NK-92 treated with Interleukin-12 subunit alpha and Interleukin-12 subunit beta, amount 100 ng/mL, for 24 hours (cell line): ENCODE results near the gene WDR35.
"Not testable (repeated sequence)": the region's sequence is repeated elsewhere in the genome, so short reads cannot be mapped to it uniquely, and the experiment has no call there.

Source experiments
- DNase-seq: peaks from one replicate; lab custom pipeline; 2025; lab: John Stamatoyannopoulos, UW

The WDR35 gene

GRCh38 chr2:19894134-19894792 lies 95.6 kb downstream of the WDR35 start:
- no peak for DNase-seq

DNA sequence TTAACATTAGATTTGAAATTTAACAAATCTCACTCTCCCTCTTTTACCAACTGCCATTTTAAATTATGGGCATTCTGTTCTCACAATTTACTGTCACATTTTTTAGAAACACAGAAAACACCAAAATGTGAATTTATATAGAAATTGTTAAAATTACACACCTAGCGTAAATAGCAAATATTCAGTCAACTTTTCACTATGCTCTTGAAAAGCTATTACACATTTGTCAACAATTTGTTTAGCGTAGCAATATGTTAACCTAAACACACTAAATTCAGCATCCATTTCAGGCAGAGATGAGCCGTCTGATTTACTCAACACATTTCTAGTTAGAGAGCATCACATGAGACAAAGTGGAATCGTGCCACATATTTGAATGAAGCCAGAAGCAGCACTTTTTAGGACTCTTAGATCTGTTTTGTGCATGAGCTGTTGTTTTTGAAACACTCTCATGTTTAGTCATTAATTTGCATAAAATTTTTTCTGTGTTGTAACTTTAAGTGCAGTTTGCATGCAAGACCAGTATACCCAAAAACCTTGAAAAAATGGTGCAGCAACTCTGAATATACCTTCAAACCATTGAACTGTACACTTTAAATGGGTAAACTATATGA lies 96.3 kb downstream of the WDR35 start:
- DNase-seq = no peak

- not testable (repeated sequence) for DNase-seq
These were observed 97.9 kb downstream of the WDR35 start for GRCh38 chr2:19891971-19892370.

GRCh38 chr2:19890104-19890503 lies 99.8 kb downstream of the WDR35 start:
- DNase-seq = no peak

DNA sequence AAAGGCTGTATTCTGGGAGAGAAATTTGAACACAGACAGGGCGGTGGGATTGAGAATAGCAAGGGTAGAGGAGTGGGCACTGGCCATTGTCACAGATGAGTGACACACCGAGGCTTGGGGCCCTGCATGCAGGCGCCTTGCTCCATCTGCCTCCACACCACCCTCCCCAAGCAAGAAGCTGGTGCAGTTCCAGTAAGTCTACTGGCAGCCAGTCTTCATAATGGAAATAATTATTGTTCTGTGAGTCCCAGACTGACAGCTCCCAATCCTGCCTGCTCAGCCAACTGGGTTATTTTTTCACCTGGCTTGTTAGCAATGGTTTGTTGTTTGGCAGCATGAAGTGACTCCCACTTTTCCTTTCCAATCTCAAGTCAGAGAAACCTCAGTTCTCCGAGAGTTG lies 101.1 kb downstream of the WDR35 start:
- DNase-seq = no peak

DNA sequence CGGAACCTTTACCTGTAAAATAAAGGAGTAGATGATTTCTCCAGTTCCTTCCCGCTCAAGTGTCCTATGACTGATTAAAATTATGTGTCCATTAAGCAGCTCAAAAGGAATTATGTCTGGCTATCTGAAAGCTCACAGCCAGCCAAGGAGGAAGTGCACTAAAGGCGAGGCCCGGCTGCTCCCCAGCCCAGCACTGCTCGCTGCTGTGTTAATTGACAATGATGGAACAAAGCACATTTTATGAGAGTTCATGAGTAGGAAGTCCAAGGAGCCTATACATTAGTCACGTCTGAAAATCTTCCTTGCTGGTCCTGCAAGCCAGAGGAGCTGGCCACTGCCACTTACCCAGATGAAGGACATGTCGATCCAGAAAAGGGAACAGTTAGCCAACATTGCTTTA lies 102.4 kb downstream of the WDR35 start:
- DNase-seq = no peak

- DNase-seq = no peak
These were observed 103.6 kb downstream of the WDR35 start for GRCh38 chr2:19886261-19886660.

DNA sequence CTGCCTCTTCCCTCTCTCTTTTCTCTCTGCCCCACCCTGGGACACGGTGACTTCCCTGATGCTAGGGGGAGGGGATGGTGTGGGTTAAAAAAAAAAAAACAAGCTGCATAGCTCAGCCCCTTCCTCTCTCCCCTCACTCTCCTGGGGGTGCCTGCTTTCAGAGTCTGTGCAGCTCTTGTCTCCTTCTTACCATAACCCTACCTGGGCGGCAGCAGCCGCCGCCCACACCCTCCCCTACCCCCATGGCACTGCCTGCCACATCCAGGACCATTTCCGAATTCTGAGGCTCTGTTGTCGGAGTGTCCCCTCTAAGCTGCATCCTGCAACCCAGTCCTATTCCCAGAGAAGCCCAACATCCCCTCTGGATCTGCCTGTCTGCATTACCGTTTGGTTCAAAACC lies 104.1 kb downstream of the WDR35 start:
- DNase-seq = no peak

GRCh38 chr2:19883971-19884720 lies 105.8 kb downstream of the WDR35 start:
- no peak for DNase-seq

- no peak for DNase-seq
These were observed 106.4 kb downstream of the WDR35 start for GRCh38 chr2:19883486-19883885.

DNA sequence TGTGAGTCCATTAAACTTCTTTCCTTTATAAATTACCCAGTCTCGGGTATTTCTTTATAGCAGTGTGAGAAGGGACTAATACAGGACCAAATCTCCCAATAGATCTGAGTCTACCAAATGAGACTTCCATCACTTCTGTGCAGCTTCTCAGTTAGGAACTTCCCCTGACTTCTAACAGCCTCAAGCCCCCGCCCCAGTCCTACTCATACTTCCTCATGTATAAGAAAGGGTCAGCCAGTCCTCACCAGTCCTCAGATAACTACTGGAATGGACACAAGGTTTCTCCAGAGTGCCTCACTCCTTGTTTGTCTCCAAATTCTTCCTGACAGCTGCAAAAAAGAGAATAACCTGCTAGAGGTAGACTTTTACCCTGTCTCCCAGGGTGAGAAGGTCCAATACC lies 107.6 kb downstream of the WDR35 start:
- DNase-seq = no peak

GRCh38 chr2:19881908-19882265 lies 108.0 kb downstream of the WDR35 start:
- no peak for DNase-seq

- DNase-seq = no peak
These were observed 108.5 kb downstream of the WDR35 start for GRCh38 chr2:19881221-19881907.

- DNase-seq = not testable (repeated sequence)
These were observed 109.7 kb downstream of the WDR35 start for GRCh38 chr2:19880191-19880590.

DNA sequence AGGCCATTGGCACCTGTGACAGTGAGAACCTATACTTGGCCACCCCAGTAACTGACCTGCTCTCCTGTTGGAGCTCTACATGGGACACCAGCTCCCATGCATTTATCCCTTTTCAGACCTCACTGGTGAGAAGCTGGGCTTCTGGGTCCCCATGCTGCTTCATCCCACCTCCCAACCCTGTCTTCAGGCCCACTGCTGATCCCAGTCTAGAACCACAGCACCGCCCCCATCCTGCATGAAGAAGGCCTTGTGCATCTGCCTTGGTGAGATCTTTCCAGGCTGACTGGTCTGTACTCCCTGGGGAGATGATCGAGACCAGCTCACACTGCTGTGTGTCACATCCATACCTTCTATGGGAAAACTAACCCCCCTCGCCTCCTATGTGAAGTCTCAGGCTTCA lies 110.8 kb downstream of the WDR35 start:
- DNase-seq = no peak

- no peak for DNase-seq
These were observed 111.4 kb downstream of the WDR35 start for GRCh38 chr2:19878268-19879046.

DNA sequence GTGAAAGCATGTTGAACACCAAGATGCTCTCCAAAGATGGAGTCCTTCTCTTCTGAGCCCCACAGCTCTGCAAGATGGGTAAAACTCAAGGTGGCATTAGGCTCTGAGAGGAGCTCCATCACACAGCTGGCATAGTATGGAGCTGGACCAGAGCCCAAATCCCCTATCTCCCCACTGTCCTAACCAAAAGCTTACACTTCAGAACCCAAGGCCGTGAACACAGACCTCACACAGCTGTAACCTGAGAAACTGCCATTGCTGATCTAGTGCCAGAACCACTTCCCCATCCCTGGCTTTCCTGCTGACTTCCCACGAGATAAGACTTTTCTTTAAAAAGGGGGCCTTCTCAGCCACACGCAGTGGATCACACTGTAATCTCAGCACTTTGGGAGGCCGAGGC lies 113.2 kb downstream of the WDR35 start:
- no peak for DNase-seq

DNA sequence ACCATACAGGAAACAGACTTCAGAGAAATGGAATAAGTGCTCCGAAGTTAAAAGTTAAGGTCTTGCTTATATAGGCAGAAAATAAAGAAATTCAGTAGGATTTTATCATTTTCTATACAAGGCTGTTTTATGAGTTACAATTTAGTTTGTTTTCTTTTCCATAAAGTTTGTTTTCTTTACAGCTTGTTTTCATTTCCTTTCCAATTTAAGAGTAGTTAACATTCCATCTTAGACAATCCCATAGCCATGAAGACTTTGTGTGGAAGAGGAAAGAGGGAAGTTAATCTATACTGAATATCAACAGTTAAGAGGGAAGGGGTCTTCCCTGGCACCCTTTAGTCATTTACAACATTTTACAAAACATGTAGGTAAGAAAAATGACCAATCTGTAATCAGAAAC lies 114.6 kb downstream of the WDR35 start:
- no peak for DNase-seq

DNA sequence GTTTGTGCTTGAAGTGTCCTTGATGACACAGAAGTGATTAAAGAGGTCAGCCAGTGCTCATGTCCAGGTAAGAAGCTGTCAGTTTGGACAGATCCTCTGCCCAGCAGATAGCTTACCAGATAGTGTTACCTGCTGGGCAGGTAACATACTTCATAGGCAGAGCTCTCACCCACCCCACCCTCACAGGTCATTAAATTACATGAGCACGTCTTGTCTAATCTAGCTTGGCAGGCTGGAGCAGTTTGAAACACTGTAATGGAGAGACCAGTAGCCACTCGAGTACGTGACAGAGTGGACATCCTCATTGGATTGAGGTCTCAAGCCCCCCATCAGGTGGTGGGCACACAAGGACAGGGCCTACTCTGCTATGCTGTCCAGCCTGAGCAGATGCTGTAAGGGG lies 115.2 kb downstream of the WDR35 start:
- DNase-seq = no peak

DNA sequence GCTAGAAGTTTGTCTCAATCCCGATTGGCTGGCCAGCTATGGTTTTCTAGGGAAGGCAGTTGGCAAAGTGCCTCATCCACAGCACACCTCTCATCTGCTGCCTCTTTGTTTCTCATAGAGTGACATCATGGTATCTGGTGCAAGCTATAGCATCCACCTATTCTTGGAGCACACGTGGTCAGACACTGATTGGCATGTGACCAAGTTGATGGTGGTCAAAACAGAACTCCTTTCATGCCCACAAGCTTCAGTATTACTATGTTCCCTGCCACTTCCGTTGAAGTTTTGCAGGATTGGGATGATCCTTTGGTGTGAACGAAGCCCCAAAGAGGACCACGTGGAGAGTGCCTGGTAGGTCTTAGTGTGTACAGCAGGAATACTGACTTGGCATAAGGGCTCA lies 116.9 kb downstream of the WDR35 start:
- DNase-seq = no peak

DNA sequence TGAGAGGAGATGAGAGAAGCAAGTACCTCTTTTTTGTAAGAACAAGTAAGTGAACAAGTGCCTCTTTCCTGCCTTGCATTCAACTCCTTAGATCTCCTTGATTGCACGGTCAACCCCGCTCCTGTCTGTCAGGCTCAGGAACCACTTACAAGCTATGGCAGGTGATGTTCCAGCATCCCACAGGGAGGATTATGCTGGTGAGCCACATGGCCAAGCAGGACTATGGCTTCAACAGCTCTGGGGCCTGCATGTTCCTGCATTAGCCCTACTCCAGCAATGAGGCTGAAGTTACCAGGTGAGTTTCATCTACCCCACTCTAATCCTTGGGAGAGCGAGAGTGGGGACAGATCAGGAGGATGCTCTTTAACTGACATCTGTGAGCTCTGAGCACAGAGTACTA lies 117.6 kb downstream of the WDR35 start:
- DNase-seq = no peak

- no peak for DNase-seq
These were observed 118.1 kb downstream of the WDR35 start for GRCh38 chr2:19871836-19872235.
